Measurements from ENCODE around the gene TRAF3IP1. TPM values are rescaled to one million over a fixed set of nuclear protein-coding genes. Genes with fewer than 3 reads are reported as not detected.
A peak's percentile ranks its signal among the peaks of the same experiment; 100 is the strongest.

The TRAF3IP1 gene
- total RNA-seq, 2 donors from 2014 or later, result 16.2 to 18.5 TPM

- DNase-seq, result peak; percentile 72
- Histone ChIP-seq H3K4me3 (no peak overlapping the region), H3K27ac (peak overlapping the region; percentile 92), H3K9ac (ENCODE audit: low read depth in 2 of 2, low read length in 2 of 2) (peak overlapping the region; percentile 91 to 99), H3K36me3 (no peaks in the 10 kb centered on the region), H3K4me1 (peaks cover 13% of the 10 kb centered on the region), H3K9me3 (no peaks in the 10 kb centered on the region), H3K27me3 (no peaks in the 10 kb centered on the region)
- TF ChIP-seq CTCF (IDR thresholded peaks at IDR 0.05), result no peak
- intact Hi-C loops (cut with DNase I), result no loop called here
Observed at GRCh38 chr2:238286551-238286950, 33.8 kb upstream of the TRAF3IP1 start.

GRCh38 chr2:238286987-238287736 lies 33.2 kb upstream of the TRAF3IP1 start:
- H3K9me3 ChIP-seq, result no peaks in the 10 kb centered on the region
- no peaks in the 10 kb centered on the region for H3K36me3 ChIP-seq
- peak; percentile 55 for DNase-seq
- H3K9ac ChIP-seq (ENCODE audit: low read depth in 2 of 2, low read length in 2 of 2), result peak overlapping the region; percentile 91 to 99
- H3K4me3 ChIP-seq, result peak overlapping the region; percentile 78
- H3K27ac ChIP-seq, result peak overlapping the region; percentile 92
- TF ChIP-seq CTCF (IDR thresholded peaks at IDR 0.05), result no peak
- H3K27me3 ChIP-seq, result no peaks in the 10 kb centered on the region
- H3K4me1 ChIP-seq, result peaks cover 13% of the 10 kb centered on the region
- intact Hi-C loops (cut with DNase I), result no loop called here

- Histone ChIP-seq H3K9ac (ENCODE audit: low read depth in 2 of 2, low read length in 2 of 2) (peak within 1 kb of the TSS; percentile 91 to 99), H3K27ac (peak within 1 kb of the TSS; percentile 92), H3K36me3 (no peaks in the 10 kb centered on the region), H3K27me3 (no peaks in the 10 kb centered on the region), H3K9me3 (no peaks in the 10 kb centered on the region), H3K4me3 (peak within 1 kb of the TSS; percentile 78), H3K4me1 (peaks cover 13% of the 10 kb centered on the region)
- DNase-seq, result peak; percentile 65
- TF ChIP-seq CTCF (IDR thresholded peaks at IDR 0.05), result no peak
- intact Hi-C loops (cut with DNase I), result no loop called here
Observed at GRCh38 chr2:238287737-238288649, 32.3 kb upstream of the TRAF3IP1 start, which contains the start of gene PER2. PER2 (minus strand) TSS chr2:238288610; CDS start chr2:238277936, 10,674 bp downstream.

- no peaks in the 10 kb centered on the region for H3K9me3 ChIP-seq
- intact Hi-C loops (cut with DNase I), result no loop called here
- DNase-seq, result peak; percentile 99
- peak overlapping the region; percentile 61 to 91 for H3K9ac ChIP-seq (ENCODE audit: low read depth in 2 of 2, low read length in 2 of 2)
- H3K27me3 ChIP-seq, result no peaks in the 10 kb centered on the region
- no peaks in the 10 kb centered on the region for H3K36me3 ChIP-seq
- H3K27ac ChIP-seq, result peak overlapping the region; percentile 92
- peak overlapping the region; percentile 78 for H3K4me3 ChIP-seq
- TF ChIP-seq CTCF (IDR thresholded peaks at IDR 0.05), result no peak
- peaks cover 11% of the 10 kb centered on the region for H3K4me1 ChIP-seq
Observed at GRCh38 chr2:238288650-238289573, 31.4 kb upstream of the TRAF3IP1 start.

All from colonic mucosa (tissue), 4 donors.